ENCODE measurements around the gene BPGM.

Gene BPGM

DNA sequence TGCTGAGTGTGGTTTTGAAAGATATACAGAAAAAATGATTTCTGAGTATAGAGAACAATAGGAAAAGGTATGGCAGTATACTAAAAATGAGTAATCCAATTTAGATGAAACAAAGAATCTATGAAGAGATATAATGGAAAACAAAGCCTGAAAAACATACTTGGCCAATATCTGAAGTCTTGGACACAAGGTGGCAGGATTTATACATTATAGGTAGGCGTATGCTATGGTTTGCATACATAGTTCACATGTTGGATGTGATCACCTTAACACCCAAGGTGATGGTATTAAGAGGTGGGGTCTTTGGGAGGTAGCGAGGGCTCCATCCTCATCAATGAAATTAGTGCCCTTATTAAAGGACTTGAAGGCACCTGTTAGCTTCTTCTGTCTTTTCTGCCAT, 34.5 kb upstream of the BPGM start:
- in situ Hi-C loops (cut with MboI; ENCODE audit: low sequenced_read_pairs, unreplicated experiment), result loop anchor here (10.0 kb wide), 1 partner anchor 333 kb away; no protein-coding TSS in a partner anchor
- TF ChIP-seq, protein P1, sequence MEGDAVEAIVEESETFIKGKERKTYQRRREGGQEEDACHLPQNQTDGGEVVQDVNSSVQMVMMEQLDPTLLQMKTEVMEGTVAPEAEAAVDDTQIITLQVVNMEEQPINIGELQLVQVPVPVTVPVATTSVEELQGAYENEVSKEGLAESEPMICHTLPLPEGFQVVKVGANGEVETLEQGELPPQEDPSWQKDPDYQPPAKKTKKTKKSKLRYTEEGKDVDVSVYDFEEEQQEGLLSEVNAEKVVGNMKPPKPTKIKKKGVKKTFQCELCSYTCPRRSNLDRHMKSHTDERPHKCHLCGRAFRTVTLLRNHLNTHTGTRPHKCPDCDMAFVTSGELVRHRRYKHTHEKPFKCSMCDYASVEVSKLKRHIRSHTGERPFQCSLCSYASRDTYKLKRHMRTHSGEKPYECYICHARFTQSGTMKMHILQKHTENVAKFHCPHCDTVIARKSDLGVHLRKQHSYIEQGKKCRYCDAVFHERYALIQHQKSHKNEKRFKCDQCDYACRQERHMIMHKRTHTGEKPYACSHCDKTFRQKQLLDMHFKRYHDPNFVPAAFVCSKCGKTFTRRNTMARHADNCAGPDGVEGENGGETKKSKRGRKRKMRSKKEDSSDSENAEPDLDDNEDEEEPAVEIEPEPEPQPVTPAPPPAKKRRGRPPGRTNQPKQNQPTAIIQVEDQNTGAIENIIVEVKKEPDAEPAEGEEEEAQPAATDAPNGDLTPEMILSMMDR (IDR thresholded peaks at IDR 0.05; ENCODE audit: borderline replicate concordance, control extremely low read depth, extremely low read depth, insufficient read depth, missing control alignments), result no peak
- DNase-seq (ENCODE audit: low spot score), result no peak

DNA sequence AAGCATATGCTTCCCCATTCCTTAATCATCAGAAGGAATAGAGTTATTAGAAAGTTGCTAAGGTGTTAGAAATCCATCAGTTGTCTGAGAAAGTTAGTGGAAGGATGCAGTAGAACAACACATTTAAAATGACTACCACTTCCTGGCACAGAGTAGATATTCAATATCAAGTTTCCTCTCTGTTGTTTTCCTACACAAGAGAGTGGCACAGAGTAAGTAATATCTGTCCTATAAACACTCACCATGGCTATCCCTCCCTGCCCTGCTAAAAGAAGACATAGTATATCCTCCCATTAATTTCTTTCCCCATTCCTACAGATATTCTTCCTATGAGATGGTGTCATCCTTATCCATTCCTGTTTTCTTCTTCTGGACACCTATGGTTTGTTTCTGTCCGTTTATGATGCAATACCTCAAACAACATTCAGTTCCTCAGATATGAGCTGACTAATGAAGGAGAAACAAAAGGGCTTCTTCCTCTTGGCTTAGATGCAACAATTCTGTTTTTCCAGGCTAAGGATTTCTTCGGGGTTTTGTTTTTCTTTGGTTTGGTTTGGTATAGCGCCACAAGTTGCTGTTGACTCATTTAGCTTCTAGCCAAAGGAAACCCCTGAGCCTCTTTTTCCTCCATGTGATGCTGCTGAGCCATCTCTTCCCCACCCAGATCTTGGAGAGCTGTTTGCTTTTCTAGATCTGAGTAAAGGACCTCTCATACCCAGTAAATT, 32.9 kb upstream of the BPGM start:
- in situ Hi-C loops (cut with MboI; ENCODE audit: low sequenced_read_pairs, unreplicated experiment), result loop anchor here (10.0 kb wide), 1 partner anchor 331 kb away; no protein-coding TSS in a partner anchor
- DNase-seq (ENCODE audit: low spot score), result no peak
- TF ChIP-seq, protein P1 (IDR thresholded peaks at IDR 0.05; ENCODE audit: borderline replicate concordance, control extremely low read depth, extremely low read depth, insufficient read depth, missing control alignments), result no peak

DNA sequence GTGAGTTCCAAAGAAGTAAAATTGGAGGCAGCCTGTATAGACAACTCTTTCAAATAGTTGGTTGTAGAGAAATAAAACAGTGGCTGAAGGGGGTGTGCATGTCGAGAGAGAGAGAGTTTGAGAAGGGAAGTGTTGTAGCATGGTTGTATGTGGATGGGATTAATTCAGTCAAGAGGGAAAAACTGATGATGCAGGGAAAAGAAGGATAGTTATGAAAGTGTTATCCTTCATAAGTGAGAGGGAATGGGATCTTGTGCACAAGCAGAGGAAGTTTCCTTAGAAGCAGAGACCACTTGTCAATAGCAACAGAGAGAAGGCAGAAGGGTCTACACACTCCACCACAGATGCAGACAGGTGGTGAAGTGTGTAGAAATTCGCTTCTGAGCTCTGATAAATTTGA, 30.0 kb upstream of the BPGM start:
- no peak for DNase-seq (ENCODE audit: low spot score)
- in situ Hi-C loops (cut with MboI; ENCODE audit: low sequenced_read_pairs, unreplicated experiment), result loop anchor here (10.0 kb wide), 1 partner anchor 328 kb away; no protein-coding TSS in a partner anchor
- TF ChIP-seq, protein P1 (IDR thresholded peaks at IDR 0.05; ENCODE audit: borderline replicate concordance, control extremely low read depth, extremely low read depth, insufficient read depth, missing control alignments), result no peak

DNA sequence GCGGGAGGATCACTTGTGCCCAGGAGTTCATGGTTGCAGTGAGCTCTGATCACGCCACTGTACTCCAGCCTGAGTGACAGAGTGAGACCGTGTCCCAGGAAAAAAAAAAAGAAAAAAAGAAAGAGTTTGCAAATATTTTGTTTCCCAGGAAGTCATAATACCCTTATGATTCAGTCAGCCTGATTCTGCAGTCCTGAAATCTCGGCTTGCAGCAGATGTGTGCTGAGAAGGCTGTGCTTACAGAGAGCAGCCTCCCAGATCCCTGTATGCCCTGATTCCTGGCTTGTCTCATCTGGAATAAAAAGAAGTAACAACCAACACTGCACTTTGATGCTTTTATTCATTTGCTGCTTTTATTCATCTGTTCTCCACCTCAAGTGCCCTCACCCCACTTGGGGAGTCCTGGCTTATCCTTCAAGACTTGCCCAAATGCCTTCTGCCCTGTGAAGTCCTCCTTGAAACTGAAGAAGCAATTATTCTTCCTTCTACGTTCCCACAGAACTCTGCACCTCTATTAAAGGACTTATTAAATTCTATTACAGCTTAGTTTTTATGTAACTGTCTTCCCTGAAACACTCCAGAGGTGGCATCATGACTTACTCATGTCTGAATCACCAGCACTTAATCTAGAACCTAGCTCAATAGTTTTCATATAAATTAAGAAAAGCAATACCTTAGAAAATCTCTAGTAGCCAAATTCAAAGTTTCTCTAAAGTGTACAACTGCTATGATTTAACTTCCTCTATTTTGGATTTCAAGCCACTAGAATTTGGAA, 27.7 kb upstream of the BPGM start:
- DNase-seq (ENCODE audit: low spot score), result no peak
- TF ChIP-seq, protein P1 (IDR thresholded peaks at IDR 0.05; ENCODE audit: borderline replicate concordance, control extremely low read depth, extremely low read depth, insufficient read depth, missing control alignments), result no peak
- in situ Hi-C loops (cut with MboI; ENCODE audit: low sequenced_read_pairs, unreplicated experiment), result loop anchor here (10.0 kb wide), 1 partner anchor 326 kb away; no protein-coding TSS in a partner anchor

DNA sequence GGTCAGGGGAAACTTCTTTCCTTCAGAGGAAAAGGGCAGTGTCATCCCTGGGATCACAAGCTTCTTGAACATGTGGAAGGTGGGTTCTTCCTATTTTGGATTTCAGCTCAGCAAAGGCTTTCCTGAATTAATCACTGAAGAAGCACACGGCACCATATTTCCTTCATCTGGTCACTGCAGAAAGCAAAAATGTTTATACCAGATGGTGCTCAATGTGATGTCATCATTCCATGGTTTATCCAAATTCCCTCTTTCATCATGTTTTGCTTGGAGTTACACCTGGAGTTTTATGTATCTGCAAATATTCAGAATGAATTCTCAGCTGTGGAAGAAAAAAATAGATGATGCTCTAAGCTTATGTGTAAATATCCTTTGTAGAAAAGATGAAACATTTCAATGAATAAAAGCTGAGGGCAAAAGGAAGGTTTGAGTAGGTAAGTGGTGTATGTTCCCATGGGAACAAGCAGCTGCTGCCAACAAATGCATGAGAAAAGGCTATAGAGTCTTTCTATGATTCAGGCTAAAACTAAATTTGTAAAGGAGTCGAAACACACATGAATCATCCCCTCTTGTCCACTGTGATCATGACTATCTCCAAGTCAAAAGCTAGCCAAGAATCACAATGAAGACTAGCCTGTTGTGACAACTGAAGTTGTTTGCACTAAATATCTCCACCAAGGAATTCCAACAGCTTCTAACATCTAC, 26.9 kb upstream of the BPGM start:
- in situ Hi-C loops (cut with MboI; ENCODE audit: low sequenced_read_pairs, unreplicated experiment), result loop anchor here (10.0 kb wide), 1 partner anchor 325 kb away; no protein-coding TSS in a partner anchor
- TF ChIP-seq, protein P1 (IDR thresholded peaks at IDR 0.05; ENCODE audit: borderline replicate concordance, control extremely low read depth, extremely low read depth, insufficient read depth, missing control alignments), result no peak
- no peak for DNase-seq (ENCODE audit: low spot score)

DNA sequence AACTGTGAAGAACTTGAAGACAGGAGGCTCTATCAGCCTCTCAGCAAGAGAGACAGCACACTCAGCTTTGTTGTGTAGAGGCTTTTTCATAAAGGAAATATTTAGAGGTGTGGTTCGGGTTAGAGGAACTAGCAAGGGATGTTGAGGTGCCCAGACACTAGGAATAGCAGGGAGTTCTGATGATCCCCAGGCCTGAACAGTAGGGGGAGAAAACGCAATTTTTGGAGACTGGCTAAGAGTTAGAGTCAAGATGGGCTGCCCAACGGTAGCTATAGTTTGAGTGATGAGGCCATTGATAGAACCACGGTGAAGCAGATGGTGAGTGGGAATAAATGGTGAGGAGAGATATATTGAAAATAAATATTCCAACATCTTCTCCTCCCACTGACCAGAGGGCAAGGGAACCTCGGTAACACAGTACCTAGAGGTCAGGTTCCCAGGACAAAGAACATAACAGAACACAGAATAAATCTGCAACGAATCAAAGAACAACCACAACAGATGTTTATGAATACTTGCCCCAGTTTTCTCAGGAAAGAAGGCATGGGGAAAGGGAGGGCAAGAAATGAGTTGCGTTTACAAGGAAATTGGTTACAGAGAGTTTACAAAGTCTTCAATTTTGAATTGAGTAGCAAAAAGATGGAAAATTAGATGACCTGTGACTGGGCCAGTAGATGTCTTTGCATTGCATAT, 24.2 kb upstream of the BPGM start:
- TF ChIP-seq, protein P1 (IDR thresholded peaks at IDR 0.05; ENCODE audit: borderline replicate concordance, control extremely low read depth, extremely low read depth, insufficient read depth, missing control alignments), result no peak
- in situ Hi-C loops (cut with MboI; ENCODE audit: low sequenced_read_pairs, unreplicated experiment), result no loop called here
- DNase-seq (ENCODE audit: low spot score), result no peak
